HS-5 (cell line): ENCODE measurements around the gene ZPBP2.
"Not testable (repeated sequence)": the region's sequence is repeated elsewhere in the genome, so short reads cannot be mapped to it uniquely, and the experiment has no call there.

Source experiments
- DNase-seq: peaks from one replicate; pipeline ENCODE4 v3.0.0-alpha.2; 2012; ENCODE audit warnings: low read depth

The ZPBP2 gene

GRCh38 chr17:39867880-39868553 lies at the start of gene ZPBP2:
Gene ZPBP2, plus strand, starts transcription at chr17:39868202. Its CDS starts 153 bp downstream, at chr17:39868355.
- no peak for DNase-seq

- DNase-seq, result no peak
Measured at GRCh38 chr17:39818358-39819000, 49.5 kb upstream of the ZPBP2 start.

- no peak for DNase-seq
Measured at GRCh38 chr17:39820541-39820940, 47.5 kb upstream of the ZPBP2 start.

GRCh38 chr17:39820987-39821386 lies 47.0 kb upstream of the ZPBP2 start:
- DNase-seq, result no peak

- DNase-seq, result no peak
Measured at GRCh38 chr17:39822051-39822451, 46.0 kb upstream of the ZPBP2 start.

- no peak for DNase-seq
Measured at GRCh38 chr17:39823407-39824054, 44.5 kb upstream of the ZPBP2 start.

GRCh38 chr17:39826334-39826733 lies 41.7 kb upstream of the ZPBP2 start:
- DNase-seq, result no peak

GRCh38 chr17:39828443-39828842 lies 39.6 kb upstream of the ZPBP2 start:
- no peak for DNase-seq

- DNase-seq, result no peak
Measured at GRCh38 chr17:39831588-39831987, 36.4 kb upstream of the ZPBP2 start.

- DNase-seq, result no peak
Measured at GRCh38 chr17:39834017-39834416, 34.0 kb upstream of the ZPBP2 start.

- no peak for DNase-seq
Measured at GRCh38 chr17:39835038-39835786, 32.8 kb upstream of the ZPBP2 start.

- DNase-seq, result no peak
Measured at GRCh38 chr17:39836117-39836516, 31.9 kb upstream of the ZPBP2 start.

- DNase-seq, result no peak
Measured at GRCh38 chr17:39838057-39838456, 29.9 kb upstream of the ZPBP2 start.

GRCh38 chr17:39838784-39839183 lies 29.2 kb upstream of the ZPBP2 start:
- no peak for DNase-seq

GRCh38 chr17:39841134-39841683 lies 26.8 kb upstream of the ZPBP2 start:
- DNase-seq, result no peak

GRCh38 chr17:39845052-39845846 lies 22.8 kb upstream of the ZPBP2 start:
- no peak for DNase-seq

GRCh38 chr17:39846205-39846604 lies 21.8 kb upstream of the ZPBP2 start:
- DNase-seq, result no peak

GRCh38 chr17:39848600-39848999 lies 19.4 kb upstream of the ZPBP2 start:
- no peak for DNase-seq

GRCh38 chr17:39850186-39850585 lies 17.8 kb upstream of the ZPBP2 start:
- DNase-seq, result not testable (repeated sequence)

- no peak for DNase-seq
Measured at GRCh38 chr17:39852239-39852638, 15.8 kb upstream of the ZPBP2 start.

GRCh38 chr17:39854909-39855308 lies 13.1 kb upstream of the ZPBP2 start:
- DNase-seq, result no peak
